ENCODE data around the gene C1QTNF12.

The C1QTNF12 gene

DNA sequence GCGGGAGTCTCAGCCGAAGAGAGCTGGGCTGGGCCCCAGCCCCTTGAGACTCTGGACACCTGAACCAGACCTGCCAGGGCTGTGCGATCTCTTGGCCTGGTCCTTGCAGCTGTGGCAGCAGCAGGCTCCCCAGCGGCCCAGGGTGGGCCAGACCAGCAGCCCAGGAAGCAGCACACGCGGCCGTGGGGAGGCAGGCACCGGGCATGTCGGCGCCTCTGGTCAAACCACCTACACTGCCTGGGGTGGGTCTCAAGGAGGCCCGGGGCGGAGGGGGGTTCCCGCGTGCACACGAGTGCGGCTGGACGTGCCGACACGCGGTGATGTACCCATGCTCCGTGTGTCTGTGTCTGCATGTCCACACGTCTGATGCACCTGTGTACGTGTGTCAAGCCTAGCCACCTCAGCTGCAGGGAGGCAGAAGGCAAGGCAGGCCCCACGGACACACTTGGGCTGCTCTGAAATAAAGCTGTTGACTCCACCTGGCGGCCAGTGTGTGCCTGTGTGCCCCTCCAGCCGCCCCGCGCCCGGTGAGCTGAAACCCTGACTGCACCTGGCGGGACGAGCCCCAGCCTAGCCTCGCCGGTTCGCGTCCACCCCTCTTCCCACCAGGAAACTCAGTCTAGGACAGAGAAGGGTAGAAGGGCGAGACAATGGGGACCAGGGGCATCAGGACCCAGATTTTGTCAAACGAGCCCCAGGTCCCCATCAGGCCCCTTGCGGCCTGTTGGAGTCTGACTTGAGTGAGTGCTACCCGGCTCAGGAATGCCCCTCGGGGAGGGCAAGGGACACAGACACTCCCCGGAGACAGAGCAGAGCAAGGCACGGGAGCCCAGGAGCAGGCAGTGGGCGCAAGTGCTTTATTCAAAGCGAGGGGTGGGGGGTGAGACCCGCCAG, 45.3 kb upstream of the C1QTNF12 start:
- TF ChIP-seq, protein P1, sequence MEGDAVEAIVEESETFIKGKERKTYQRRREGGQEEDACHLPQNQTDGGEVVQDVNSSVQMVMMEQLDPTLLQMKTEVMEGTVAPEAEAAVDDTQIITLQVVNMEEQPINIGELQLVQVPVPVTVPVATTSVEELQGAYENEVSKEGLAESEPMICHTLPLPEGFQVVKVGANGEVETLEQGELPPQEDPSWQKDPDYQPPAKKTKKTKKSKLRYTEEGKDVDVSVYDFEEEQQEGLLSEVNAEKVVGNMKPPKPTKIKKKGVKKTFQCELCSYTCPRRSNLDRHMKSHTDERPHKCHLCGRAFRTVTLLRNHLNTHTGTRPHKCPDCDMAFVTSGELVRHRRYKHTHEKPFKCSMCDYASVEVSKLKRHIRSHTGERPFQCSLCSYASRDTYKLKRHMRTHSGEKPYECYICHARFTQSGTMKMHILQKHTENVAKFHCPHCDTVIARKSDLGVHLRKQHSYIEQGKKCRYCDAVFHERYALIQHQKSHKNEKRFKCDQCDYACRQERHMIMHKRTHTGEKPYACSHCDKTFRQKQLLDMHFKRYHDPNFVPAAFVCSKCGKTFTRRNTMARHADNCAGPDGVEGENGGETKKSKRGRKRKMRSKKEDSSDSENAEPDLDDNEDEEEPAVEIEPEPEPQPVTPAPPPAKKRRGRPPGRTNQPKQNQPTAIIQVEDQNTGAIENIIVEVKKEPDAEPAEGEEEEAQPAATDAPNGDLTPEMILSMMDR (IDR thresholded peaks at IDR 0.05; ENCODE audit: low read depth, low read length, missing control alignments), result peak; percentile 54
- DNase-seq (ENCODE audit: extremely low read depth, low read depth), result no peak
- no peak overlapping the region for H3K4me3 ChIP-seq (replicated peaks; ENCODE audit: low read depth, low read length)

DNA sequence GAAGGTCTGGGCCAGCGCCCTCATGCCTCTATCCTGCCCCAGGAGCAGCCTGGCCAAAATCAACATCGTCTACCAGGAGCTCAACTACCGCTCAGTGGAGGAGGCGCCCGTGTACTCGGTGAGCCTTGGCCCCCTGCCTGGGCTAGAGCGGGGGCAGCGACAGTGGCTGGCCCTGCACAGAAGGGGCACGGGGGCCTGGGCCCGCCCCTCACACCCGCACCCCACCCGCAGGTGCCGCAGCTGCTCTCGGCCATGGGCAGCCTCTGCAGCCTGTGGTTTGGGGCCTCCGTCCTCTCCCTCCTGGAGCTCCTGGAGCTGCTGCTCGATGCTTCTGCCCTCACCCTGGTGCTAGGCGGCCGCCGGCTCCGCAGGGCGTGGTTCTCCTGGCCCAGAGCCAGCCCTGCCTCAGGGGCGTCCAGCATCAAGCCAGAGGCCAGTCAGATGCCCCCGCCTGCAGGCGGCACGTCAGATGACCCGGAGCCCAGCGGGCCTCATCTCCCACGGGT, 44.6 kb upstream of the C1QTNF12 start:
- TF ChIP-seq, protein P1 (IDR thresholded peaks at IDR 0.05; ENCODE audit: low read depth, low read length, missing control alignments), result no peak
- H3K4me3 ChIP-seq (replicated peaks; ENCODE audit: low read depth, low read length), result no peak overlapping the region
- no peak for DNase-seq (ENCODE audit: extremely low read depth, low read depth)

DNA sequence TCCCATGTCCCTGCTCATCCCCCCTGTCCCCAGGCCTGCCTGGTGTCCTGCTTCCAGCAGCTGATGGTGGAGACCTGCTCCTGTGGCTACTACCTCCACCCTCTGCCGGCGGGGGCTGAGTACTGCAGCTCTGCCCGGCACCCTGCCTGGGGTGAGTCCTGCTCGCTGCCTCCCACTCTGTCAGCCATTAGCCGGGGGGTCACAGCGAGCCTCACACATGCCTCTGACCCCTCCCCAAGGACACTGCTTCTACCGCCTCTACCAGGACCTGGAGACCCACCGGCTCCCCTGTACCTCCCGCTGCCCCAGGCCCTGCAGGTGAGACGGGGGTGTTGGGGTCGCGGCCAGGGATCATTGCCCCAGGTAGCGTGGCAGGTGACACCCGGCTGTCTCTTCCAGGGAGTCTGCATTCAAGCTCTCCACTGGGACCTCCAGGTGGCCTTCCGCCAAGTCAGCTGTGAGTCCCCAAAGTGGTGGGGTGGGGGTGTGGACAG, 43.8 kb upstream of the C1QTNF12 start:
- DNase-seq (ENCODE audit: extremely low read depth, low read depth), result no peak
- TF ChIP-seq, protein P1 (IDR thresholded peaks at IDR 0.05; ENCODE audit: low read depth, low read length, missing control alignments), result peak; percentile 40
- H3K4me3 ChIP-seq (replicated peaks; ENCODE audit: low read depth, low read length), result no peak overlapping the region

DNA sequence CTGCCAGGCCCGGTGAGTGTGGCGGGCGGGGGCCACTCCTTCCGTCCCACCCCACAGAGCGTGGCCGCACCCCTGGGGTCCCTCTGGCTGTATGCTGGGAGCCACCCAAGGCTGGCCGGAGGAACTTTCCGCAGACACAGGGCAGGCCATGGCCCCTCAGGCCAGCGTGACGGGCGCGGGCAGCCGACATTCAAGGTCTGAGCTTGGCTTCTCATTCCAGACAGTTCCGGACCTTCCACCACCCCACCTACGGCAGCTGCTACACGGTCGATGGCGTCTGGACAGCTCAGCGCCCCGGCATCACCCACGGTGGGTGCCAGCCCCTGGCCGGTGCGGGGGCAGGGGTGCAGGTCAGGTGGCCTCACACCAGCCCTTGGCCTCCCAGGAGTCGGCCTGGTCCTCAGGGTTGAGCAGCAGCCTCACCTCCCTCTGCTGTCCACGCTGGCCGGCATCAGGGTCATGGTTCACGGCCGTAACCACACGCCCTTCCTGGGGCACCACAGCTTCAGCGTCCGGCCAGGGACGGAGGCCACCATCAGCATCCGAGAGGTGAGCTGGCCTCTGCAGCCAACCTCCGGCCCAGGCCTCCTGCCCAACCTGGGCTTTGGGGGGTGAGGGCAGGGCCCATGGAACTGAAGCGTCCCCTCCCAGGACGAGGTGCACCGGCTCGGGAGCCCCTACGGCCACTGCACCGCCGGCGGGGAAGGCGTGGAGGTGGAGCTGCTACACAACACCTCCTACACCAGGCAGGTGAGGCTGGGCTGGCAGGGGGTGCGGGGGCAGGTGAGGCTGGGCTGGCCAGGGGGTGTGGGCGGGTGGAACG, 41.0 kb upstream of the C1QTNF12 start:
- TF ChIP-seq, protein P1 (IDR thresholded peaks at IDR 0.05; ENCODE audit: low read depth, low read length, missing control alignments), result no peak
- no peak for DNase-seq (ENCODE audit: extremely low read depth, low read depth)
- H3K4me3 ChIP-seq (replicated peaks; ENCODE audit: low read depth, low read length), result no peak overlapping the region

DNA sequence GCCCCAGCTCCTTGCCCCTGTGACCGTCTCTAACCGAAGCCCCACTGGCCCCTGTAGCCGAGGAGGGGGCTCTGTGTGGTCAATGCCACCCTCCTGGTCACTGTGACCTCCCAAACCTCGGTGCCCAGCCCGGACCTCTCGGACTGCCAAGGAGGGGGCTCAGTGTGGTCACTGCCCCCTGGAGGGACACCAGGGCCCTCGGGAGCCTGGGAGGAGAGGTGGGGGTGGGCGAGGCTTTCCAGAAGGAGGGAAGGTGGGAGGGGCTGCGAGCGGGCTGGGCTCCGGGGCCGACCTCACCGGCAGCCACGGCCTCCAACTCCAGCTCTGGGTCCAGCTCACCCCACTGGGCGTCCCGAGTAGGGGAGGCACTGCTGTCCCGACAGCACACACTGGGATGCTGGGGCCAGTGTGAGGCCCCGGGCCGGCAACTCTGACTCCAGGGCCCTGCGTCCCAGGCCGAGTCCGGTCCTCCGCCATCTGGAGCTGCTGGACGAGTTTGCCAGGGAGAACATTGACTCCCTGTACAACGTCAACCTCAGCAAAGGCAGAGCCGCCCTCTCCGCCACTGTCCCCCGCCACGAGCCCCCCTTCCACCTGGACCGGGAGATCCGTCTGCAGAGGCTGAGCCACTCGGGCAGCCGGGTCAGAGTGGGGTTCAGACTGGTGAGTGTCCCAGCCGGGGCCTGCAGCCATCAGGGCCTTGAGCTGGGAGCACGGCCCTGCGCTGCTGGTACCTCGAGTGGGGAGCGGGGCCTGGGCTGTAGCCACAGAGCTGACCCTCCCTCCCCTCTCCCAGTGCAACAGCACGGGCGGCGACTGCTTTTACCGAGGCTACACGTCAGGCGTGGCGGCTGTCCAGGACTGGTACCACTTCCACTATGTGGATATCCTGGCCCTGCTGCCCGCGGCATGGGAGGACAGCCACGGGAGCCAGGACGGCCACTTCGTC, 40.1 kb upstream of the C1QTNF12 start:
- TF ChIP-seq, protein P1 (IDR thresholded peaks at IDR 0.05; ENCODE audit: low read depth, low read length, missing control alignments), result no peak
- DNase-seq (ENCODE audit: extremely low read depth, low read depth), result no peak
- H3K4me3 ChIP-seq (replicated peaks; ENCODE audit: low read depth, low read length), result no peak overlapping the region
